Right lobe of liver (tissue), 6 donors: Measurements from ENCODE around the gene NCKAP5L. TPM values are rescaled to one million over a fixed set of nuclear protein-coding genes. Genes with fewer than 3 reads are reported as not detected.
A peak's percentile ranks its signal among the peaks of the same experiment; 100 is the strongest.

Source experiments
- ATAC-seq, 4 donors: fragments of 200-7000 bp; cut with Tn5 transposase; one replicate each; pipeline ENCODE4 v1.9.1; 2020; ENCODE audit warnings: mild to moderate bottlenecking in 4 of 4, moderate library complexity in 4 of 4
- DNase-seq, 3 donors: peaks; one replicate each; pipeline ENCODE4 v3.0.0-alpha.2; 2020
- H3K27ac ChIP-seq, 3 donors: fragments of 200-600 bp; one replicate each; pipeline ENCODE4 v1.8.0; 2022
- H3K27me3 ChIP-seq, 2 donors: fragments of 200-600 bp; one replicate each; pipeline ENCODE4 v1.8.0; 2022
- H3K36me3 ChIP-seq, 4 donors: fragments of 200-600 bp; sonication (generic) in 1 of 4; one replicate each; pipeline versions ENCODE4 v1.5.1 to v1.8.0; 2017 to 2022; ENCODE audit warnings: control low read depth in 1 of 4
- H3K4me1 ChIP-seq, 4 donors: fragments of 200-600 bp; sonication (generic) in 1 of 4; one replicate each; pipeline versions ENCODE4 v1.5.1 to v1.8.0; 2017 to 2022; ENCODE audit warnings: control low read depth in 1 of 4
- H3K4me3 ChIP-seq, 3 donors: fragments of 200-600 bp; one replicate each; pipeline ENCODE4 v1.8.0; 2022
- H3K9me3 ChIP-seq, 4 donors: fragments of 200-600 bp; sonication (generic) in 1 of 4; one replicate each; pipeline versions ENCODE4 v1.5.1 to v1.8.0; 2017 to 2022; ENCODE audit warnings: control low read depth in 1 of 4
- POLR2A ChIP-seq: fragments of 450-650 bp; IDR thresholded peaks from one replicate; pipeline ENCODE4 v1.6.1; 2017; ENCODE audit warnings: antibody characterized with exemption, mild to moderate bottlenecking
- WGBS: methylation state at CpG from one replicate; pipeline ENCODE4 v1.1.6; 2018; ENCODE audit warnings: low coverage, low lambda C conversion rate; ENCODE audit not compliant: insufficient coverage; ENCODE audit errors: missing lambda C conversion rate; 5-methylcytosine and 5-hydroxymethylcytosine counted together
- intact Hi-C, 2 donors: fragments of 100-400 bp; cut with DNase I; formaldehyde crosslinking; loops; one replicate each; pipeline versions ENCODE4 v1.11.2 to v1.14.1; 2022
- total RNA-seq, 6 experiments: library from RNA; depleted of rRNA in 2 of 6; stranded (reverse); fragments of >200 nt in 2 of 6; fragmentation: NEBNext Ultra II Directional in 3 of 6; extraction: Animal tissue kit (Norgen Biotek cat#: 25700) in 3 of 6; gene quantifications; one replicate each; pipeline versions ENCODE4 v1.1.0 to v1.2.4, GENCODE V29; 2016 to 2023
- TF ChIP-seq, protein P1 (sequence below), 4 donors: fragments of 200-600 bp in 3 of 4; fragments of 450-650 bp in 1 of 4; IDR thresholded peaks; one replicate each; pipeline versions ENCODE4 v1.5.1 to v1.8.0; 2016 to 2022; ENCODE audit warnings: antibody characterized with exemption in 4 of 4, mild to moderate bottlenecking in 2 of 4
- donor health status: DM: no; HTN: yes; CAD: no.
- donor health status: DM: no; HTN: no; CAD: no.
- donor health status: DM: no; HTN: no; CAD: no.
- donor health status: DM: no; HTN: yes; CAD: no.
- donor health status: DM: no; HTN: yes; CAD: no.

NCKAP5L gene
- total RNA-seq, 6 experiments from 2014 or later = 7.0 to 8.8 (median 7.9) TPM

GRCh38 chr12:49801141-49802063 is 26.8 kb downstream of the NCKAP5L start:
- Histone ChIP-seq H3K27ac (peak overlapping the region in 1 of 3 donors; percentile 64), H3K36me3 (peaks cover 0 to 23% (median 1%) of the 10 kb centered on the region in 4 donors), H3K4me3 (no peak overlapping the region), H3K27me3 (no peaks in the 10 kb centered on the region), H3K4me1 (peaks cover 0 to 12% (median 2%) of the 10 kb centered on the region in 4 donors), H3K9me3 (no peaks in the 10 kb centered on the region)
- WGBS = 82% methylated on average over 13 of the region's 17 CpGs
- no peak for TF ChIP-seq POLR2A
- TF ChIP-seq, protein P1, sequence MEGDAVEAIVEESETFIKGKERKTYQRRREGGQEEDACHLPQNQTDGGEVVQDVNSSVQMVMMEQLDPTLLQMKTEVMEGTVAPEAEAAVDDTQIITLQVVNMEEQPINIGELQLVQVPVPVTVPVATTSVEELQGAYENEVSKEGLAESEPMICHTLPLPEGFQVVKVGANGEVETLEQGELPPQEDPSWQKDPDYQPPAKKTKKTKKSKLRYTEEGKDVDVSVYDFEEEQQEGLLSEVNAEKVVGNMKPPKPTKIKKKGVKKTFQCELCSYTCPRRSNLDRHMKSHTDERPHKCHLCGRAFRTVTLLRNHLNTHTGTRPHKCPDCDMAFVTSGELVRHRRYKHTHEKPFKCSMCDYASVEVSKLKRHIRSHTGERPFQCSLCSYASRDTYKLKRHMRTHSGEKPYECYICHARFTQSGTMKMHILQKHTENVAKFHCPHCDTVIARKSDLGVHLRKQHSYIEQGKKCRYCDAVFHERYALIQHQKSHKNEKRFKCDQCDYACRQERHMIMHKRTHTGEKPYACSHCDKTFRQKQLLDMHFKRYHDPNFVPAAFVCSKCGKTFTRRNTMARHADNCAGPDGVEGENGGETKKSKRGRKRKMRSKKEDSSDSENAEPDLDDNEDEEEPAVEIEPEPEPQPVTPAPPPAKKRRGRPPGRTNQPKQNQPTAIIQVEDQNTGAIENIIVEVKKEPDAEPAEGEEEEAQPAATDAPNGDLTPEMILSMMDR (IDR thresholded peaks at IDR 0.05) = no peak
- ATAC-seq = peak in 3 of 4 donors; percentile 11 to 43 (median 38)
- intact Hi-C loops = no loop called here
- DNase-seq = no peak

DNA sequence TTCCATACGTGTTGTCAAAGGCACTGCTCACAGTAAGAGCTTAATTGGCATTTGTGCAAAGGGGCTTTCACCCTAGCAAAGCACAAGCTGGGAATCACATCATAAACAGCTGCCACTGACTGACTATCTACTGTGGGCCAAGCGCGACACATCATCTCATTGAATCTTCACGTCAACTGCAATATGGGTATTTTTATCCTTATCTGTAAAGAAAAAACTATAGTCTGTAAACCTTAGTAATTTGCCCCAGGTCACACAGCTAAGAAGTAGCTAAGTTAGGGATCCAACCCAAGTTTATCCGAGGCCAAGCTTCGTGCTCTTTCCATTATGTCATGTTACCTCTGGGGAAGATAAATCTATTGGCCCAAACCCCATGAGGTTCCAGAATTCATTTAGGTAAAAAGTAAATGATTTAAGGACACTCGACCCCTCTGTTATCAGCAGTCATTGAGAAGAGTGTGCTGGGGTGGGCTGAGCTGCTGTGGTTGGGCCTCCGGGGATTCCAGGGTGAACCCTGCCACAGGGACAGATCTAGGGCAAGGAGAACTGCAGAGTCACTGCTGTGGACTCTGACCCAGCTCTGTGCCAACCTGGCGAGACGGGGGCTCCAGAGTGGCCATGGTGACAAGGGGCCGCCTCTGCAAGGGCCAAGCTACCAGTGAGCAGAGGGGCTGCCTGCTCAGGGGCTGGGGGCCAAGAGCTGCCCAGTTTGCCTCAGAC is 27.6 kb downstream of the NCKAP5L start:
- 64% methylated on average over 9 of the region's 11 CpGs for WGBS
- no peak overlapping the region for H3K4me3 ChIP-seq
- no peaks in the 10 kb centered on the region for H3K9me3 ChIP-seq
- H3K27ac ChIP-seq = peak overlapping the region in 1 of 3 donors; percentile 64
- ATAC-seq (peak; percentile 73 to 91 (median 88)), DNase-seq (peak in 1 of 3 donors; percentile 71)
- H3K36me3 ChIP-seq = peaks cover 0 to 23% (median 1%) of the 10 kb centered on the region in 4 donors
- TF ChIP-seq, protein P1 (IDR thresholded peaks at IDR 0.05) = no peak
- no peak for TF ChIP-seq POLR2A
- H3K27me3 ChIP-seq = no peaks in the 10 kb centered on the region
- H3K4me1 ChIP-seq = peaks cover 0 to 12% (median 2%) of the 10 kb centered on the region in 4 donors
- intact Hi-C loops = no loop called here

DNA sequence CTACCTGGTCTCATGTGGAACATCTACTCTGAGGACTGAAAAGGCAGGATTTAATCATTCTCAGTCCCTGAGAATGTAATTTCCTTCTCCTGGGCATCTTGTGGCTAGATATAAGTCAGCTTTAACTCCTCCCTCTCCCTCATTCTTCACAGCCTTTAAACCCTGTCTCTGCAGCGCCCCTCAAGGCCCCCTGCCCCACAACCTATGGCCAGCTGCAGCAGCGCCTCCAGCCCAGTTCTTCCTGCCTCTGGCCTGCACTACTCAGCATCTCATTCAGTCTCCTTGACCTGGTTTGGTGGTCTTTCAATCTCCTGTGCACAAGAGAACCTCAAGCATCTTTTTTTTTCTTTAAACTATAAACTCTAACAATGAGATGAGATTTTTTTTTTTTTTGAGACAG is 29.3 kb downstream of the NCKAP5L start:
- H3K4me1 ChIP-seq = peaks cover 0 to 12% (median 2%) of the 10 kb centered on the region in 4 donors
- no peaks in the 10 kb centered on the region for H3K9me3 ChIP-seq
- H3K27ac ChIP-seq = no peak overlapping the region
- H3K27me3 ChIP-seq = no peaks in the 10 kb centered on the region
- no peak for ATAC-seq
- DNase-seq = no peak
- TF ChIP-seq, protein P1 (IDR thresholded peaks at IDR 0.05) = no peak
- no peak for TF ChIP-seq POLR2A
- intact Hi-C loops = no loop called here
- H3K4me3 ChIP-seq = no peak overlapping the region
- WGBS = 69% methylated on average over 2 of the region's 2 CpGs
- peaks cover 0 to 19% (median 1%) of the 10 kb centered on the region in 4 donors for H3K36me3 ChIP-seq

- no peak for ATAC-seq
- no peaks in the 10 kb centered on the region for H3K27me3 ChIP-seq
- 33% methylated on average over 1 of the region's 7 CpGs for WGBS
- H3K36me3 ChIP-seq = peaks cover 0 to 14% (median 1%) of the 10 kb centered on the region in 4 donors
- H3K9me3 ChIP-seq = no peaks in the 10 kb centered on the region
- intact Hi-C loops = no loop called here
- TF ChIP-seq, protein P1 (IDR thresholded peaks at IDR 0.05) = no peak
- no peak for TF ChIP-seq POLR2A
- DNase-seq = no peak
- no peak overlapping the region for H3K4me3 ChIP-seq
- peaks cover 0 to 12% (median 2%) of the 10 kb centered on the region in 4 donors for H3K4me1 ChIP-seq
- H3K27ac ChIP-seq = no peak overlapping the region
Observed at GRCh38 chr12:49798248-49798647, 30.0 kb downstream of the NCKAP5L start.
